HK-2 (cell line): ENCODE results near the gene ANO3.
"Not testable (repeated sequence)": the region's sequence is repeated elsewhere in the genome, so short reads cannot be mapped to it uniquely, and the experiment has no call there.

Experiments used
- DNase-seq: peaks from one replicate; pipeline ENCODE4 v3.0.0-alpha.2; 2018; ENCODE audit not compliant: unreplicated experiment

ANO3 gene

DNA sequence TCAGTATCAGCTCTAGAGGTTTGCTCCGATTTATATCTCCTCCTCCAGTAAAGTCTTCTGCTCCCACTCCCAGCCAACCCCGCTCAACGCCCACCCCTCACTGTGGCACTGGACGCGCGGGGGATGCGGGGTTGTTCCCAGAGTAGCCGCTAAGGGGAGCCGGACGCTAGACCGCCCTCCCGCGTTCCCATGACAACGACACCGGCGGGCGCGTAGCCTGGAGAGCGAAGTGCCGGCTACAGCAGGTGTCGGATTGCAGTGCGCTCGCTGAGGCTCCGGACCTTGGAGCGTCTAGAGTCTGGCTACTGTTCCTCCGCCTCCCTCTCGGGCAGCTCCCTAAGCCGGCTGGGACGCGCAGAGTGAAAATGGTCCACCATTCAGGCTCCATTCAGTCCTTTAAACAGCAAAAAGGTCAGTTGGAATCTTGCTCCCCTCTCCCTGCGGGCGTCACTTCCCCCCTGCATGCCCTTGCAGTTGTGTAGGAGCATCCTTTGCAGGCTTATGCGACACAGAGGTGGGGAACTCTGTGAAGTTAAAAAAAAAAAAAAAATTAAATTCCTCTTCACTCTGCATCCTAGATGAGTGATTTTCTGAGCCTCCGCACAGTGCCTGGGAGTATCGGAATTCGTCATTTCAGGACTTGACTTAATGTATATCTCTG lies at the start of gene ANO3:
Gene ANO3, plus strand, starts transcription at position 220 of the 661 bp plus-strand sequence. Its CDS starts 146 bp downstream, at position 366.
- DNase-seq, result peak; percentile 68

DNA sequence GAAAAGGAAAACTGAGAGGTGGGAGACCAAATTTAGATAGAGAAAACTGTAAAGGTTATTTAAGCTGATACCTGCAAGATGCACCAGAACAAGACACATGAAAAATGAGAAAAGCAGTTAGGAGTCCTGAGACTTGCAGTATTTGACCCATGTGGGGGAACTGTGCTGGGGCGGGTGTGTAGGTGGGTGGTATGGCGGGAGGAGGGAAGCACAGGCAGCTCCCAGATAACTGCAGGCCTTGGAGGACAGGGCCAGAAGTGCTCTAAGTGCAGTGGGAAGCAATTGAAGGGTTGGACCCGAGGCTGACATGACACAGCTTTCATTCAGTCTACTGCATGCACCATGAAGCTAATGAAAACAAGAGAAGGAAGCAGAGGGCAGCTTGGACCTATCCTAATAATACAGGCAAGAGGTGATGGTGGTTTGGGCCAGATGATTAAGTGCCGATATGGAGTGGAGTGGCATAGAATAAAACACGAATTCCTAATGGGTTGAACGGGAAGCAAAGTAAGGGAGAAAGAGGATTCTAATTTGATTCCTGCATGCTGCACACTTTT lies 48.0 kb upstream of the ANO3 start:
- no peak for DNase-seq

DNA sequence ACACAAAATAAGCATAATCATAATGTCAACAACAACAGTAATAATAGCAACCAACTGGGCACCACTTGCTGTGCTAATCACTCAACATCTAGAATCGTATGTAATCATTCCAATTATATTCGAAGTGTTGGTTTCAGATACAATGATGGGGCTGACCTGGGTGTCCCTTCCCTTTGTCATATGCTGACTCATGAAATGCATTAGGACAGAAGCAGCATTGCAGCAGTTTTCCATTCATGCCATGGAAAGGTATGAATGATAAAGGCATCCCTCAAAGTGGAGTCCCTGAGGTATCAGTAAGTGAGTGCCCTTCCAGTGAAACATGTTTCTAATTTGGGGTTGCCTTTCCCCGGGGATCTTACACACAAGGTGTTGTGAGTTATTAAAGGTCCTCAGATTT lies 46.3 kb upstream of the ANO3 start:
- DNase-seq, result no peak

DNA sequence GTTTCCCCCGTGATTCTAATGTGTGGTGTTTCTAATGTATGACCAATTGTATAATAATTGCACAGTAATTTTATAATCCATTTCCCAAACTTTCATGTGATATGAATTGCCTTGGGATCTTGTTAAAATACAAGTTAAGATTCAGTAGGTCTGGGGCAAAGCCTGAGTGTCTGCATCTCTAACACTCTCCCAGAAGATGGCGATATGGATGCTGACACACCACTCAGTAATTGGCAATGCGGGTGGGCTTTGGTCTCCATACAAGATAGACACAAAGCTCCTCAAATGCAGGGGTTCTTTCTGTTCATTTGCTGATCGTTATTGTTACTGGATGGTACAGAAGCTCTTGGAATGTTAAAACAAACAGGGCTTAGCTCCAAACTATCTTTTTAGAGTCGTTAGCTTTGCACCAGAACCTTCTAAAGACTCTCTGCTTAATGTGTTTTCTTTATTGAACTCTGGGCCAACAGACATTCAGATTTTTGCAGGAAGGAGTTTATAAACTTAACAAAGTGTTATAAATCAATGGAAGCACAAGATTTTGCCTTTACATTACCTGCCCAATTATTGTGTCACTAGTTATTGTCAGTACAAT lies 45.4 kb upstream of the ANO3 start:
- DNase-seq, result no peak

DNA sequence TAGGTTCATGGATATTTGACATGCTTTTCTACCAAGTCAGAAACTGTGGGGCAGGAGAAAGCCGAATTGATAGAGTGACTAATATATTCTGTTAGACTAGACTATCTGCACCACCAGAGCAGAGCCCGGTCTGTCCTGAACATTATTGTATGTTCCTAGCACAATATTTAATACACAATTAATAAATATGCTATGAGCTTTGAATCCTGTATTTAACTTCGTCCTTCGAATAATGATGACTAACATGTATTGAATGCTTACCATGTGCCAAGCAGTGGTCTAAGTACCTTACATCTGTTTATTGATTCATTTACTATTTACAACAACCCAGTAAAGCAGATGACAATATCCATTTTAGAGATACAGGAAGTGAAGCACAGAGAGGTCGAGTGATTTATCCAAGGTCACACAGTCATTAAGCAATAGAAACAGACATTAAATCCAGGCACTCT lies 44.8 kb upstream of the ANO3 start:
- DNase-seq, result no peak

DNA sequence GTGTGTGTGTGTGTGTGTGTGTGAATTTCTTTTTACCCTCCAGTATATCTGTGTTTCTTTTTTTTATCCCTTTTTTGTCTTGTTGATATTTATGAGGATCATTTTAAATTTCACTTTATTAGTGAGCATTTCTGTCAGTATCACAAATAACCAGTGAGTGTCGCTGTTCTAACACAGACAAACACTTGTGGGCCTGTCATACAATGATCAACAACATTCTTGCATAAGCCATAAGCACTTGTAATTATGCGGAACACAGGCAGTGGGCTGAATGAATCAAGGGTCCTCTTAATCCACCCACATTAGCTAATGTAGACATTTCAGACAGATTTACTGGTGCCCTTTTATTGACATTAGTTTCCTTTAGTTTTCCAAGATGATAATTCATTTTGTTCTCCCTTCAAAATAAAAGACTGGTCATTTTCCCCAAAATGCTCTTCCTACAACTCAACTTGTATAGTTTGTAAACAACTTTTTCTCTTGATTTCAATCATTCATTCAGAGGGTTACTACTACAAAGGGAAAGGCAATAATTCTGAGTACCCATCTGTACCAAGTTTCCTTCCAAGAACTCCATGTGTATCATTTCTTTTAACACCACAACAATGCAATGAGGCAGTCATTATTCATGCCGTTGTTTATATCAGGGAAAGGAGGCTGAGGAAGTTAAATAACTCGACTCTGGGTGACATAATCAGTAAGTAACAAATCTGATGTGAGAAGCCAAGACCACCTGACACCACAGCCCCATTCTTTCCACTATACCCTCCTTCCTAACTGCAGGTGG lies 34.5 kb upstream of the ANO3 start:
- no peak for DNase-seq

DNA sequence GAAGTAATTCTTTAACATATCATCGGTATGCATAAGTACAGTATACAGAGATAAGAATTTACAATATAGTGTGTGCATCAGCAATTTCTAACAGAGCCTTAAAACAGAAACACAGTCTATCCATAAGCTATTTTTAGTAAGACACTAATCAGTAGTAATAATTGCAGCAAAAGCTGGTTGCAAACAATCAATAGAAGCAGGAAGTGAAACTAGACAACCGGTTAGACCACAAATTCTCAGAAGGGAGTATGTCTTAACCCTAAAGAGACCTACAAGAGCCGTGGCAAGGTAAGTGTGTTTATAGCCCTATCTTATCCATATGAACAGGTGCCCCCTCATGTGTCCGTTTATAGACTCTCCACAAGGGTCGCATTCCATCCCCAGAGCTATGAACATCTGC lies 15.6 kb upstream of the ANO3 start:
- not testable (repeated sequence) for DNase-seq

DNA sequence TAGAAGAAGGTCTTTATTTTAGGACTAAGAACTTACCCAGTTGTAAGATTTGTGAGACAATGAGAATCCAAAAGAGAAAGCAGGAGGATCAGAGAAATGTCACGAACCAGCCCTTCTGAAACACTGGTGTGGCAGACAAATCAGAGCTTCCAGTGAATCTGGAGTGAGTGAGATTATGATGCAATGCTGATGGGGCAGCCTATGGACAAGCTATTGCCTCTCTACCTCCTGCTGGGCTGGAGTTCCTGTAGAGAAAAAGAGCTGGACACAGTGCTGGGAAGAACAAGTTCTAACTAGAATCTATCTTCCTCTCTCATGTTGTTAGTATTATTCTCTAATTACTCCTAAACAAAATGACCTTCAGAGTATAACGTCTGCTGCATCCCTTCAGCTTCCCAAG lies 12.0 kb upstream of the ANO3 start:
- DNase-seq, result no peak

DNA sequence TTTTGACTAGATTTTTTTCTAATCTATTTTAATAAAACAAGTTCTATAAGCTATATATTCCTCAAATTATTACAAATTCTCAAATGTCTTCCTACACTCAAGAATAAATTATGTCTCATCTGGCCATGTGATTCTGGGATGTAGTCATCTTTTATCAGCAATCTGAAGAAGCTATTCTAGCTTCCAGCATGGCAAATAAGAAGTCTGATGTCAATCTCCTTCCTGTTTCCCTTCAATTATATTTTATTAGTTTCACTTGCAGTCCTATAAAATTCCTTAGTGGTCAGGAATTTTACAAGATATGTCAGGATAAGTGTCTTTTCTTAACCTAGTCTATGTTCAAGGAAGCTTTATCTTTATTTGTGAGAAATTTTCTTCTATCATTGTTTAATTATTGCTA lies 10.4 kb upstream of the ANO3 start:
- DNase-seq, result no peak

DNA sequence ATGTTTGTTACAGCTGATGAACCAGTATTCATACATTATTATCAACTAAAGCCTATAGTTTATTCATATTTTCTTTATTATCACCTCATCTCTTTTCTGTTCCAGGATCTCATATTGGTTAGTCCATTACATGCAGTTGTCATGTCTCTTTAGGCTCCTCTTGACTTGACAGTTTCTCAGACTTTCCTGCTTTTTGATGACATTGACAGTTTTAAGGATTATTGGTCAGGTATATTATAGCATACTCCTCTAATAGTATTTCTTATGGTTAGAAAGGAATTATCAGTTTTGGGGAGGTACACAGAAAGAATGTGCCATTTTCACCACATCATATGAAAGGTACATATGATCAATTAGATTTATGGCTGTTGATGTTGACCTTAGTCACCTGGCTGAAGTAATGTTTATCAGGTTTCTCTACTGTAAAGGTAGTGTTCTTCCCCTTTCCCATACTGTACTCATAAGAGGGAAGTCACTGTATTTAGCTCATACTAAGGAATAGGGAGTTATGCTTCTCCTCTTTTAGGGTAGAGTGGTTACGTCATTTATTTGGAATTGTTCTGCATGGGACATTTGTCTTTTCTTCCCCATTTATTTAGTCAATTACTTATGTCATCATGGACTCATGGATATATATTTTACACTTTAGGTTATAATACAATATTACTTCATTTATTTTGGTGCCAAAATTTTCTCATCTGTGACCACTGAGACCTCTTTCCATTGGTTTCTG lies 9.4 kb upstream of the ANO3 start:
- DNase-seq, result no peak

DNA sequence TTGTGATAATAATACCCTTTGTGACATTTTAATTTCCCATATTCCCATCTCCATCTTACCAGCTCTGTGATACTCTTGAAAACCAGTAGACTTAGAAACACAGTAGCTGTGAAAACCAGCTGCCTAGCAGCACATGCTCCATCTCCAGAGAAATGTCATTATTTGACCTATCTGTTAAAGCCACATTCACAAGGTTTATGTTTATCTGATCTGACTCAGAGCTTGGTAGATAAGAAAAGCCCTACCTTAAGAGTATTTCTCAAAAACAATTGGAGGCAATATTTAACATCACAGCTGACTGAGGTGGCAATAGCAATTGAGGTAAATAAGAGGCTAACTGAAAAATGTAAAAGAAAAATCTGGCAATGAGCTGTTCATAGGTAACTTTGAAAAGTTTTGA lies 8.1 kb upstream of the ANO3 start:
- no peak for DNase-seq

DNA sequence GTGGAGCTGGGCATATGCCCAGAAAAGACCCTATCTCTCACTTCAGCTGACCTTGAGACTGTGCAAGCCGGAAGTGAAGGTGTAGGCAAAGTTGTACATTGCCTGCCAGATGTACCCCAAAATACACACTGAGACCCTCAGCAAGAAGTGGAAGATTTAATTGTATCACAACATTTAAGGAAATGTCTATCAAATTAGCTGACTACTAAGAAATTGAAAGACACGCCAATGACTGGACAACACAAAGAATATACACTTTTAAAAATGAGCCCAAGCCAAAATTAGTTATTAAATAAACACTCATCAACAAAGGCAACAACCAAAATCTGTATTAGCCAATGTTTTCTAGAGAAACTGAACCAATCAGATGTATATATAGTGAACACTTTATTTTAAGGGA lies 7.7 kb upstream of the ANO3 start:
- no peak for DNase-seq

DNA sequence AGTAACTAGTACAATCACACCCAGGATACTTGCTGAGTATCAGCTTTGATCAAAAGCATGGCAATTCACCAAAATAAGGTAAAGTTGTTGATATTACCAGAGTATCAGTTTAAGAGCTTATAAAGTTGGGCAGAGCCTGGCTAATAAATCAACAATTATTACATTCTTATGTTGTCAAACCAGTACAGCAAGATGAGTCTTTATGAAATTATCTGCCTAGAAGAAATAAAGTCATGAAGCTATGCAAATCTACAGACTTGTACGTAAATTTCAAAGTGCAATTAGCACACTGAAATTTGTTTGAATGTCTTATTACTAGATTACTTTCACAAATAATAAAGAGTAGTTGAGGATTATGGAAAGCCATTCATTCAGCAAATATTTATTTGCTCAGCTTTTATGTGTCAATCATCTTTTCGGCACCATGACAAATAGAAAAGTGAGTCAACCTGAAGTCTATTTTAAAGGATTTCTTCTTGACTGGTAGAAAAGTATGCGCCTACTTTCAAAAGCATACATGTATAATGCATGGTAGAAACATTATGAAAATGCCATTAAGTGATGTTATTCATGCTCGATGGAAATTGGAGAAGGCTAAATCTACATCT lies 5.0 kb upstream of the ANO3 start:
- no peak for DNase-seq

DNA sequence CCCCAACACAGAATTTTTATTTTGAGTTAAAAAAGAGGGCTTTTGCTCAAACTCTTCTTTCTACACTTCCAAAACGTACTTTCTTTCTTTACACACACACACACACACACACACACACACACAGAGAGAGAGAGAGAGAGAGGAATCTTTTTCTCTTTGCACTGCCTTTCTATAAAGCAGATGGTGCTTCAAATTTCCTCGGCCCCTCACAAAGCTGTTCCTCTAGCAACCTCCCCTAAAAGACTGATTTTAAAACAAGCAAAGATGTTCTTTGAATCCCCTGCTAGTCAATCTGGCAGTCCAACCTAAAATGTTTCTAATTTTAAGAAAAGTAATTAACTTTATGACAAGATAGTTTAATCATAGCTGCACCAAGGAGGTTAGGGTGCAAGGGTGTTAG lies 2.7 kb upstream of the ANO3 start:
- no peak for DNase-seq

DNA sequence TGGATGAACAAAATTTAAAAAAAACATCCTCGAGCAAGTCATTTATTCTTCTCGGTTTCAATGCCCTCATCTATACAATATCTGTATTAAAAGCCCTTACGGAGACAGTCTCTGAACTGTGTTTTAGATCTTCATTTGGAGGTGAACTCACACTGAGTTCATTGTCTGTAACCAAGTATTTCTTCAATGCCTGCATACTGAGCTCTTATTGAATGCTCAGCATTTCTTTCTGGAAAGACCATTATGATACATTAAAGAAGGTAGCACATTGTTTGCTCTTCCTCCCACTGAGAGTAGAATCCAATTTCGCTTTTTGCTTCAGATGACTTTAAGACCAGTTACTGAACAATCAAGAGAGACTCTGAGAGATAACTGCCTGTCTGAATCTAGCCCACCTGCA lies 1.7 kb upstream of the ANO3 start:
- DNase-seq, result no peak

DNA sequence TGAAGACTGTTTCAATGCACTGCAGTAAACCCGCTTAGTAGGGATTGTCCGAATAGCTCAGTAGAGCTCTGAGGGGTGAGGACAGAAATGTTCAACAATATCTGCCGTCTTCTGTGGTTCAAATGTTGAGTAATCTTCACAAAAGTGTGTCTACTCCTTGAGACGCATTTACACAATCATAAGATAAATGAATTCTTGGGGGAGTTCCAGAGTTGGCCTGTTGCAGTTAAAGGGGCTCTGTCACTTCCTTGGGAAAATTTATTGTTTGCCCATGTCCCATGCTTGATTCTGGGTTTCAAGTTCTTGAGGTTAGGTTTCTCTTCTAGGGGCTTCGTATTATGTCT lies 614 bp downstream of the ANO3 start:
- no peak for DNase-seq

DNA sequence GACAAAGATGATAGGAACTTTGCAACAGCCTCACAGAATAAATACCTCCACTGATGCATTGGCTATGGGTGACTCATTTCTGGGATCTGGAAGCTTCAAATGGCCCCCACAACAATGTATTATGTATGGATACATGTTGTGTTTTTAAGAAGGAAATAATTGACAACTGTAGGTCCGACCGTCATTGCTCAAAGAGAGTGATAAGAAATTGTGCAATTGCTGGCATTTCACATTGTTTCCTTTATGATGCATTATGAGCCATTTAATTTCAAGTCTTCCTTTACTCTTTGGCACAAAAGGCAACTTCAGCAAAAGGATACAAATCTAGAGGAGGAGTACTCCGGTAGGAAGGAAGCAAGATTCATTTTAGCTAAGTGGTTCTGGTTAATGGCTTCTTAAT lies 2.0 kb downstream of the ANO3 start:
- no peak for DNase-seq

DNA sequence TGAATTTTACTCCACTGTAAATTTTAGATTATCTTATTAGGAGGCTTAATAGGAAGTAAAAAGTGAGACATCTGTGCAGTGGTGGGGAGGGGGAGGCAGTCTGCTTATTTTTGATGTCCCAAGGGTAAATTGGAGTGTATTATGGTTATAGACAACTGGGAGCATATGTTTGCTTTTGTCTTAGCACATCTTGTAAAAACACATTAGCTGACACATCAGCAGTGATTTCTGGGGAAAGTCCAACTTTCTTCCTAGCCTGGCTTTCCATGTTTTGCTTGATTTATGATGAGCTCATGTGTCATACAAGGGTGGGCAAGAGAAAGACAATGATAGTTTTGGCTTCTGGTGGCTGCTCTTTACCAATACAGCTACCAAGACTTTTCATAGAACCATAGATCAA lies 4.0 kb downstream of the ANO3 start:
- no peak for DNase-seq

DNA sequence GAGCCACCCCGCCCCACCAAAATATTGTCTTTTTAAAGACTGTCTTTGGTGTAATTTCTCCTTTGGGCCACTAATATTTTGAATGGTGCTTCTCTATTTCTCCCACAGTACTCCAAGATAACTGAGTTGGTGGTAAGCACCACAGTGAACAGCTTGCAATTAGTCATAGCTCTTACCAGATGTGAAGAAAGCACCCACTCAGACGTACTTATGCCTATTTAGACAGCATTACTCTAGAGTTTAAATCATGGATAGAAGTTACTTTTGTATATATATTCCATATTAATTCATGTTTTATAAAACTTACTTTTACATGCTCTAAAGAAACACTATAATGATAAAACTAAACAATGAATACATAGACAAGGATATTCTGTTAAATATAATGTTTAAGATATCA lies 12.7 kb downstream of the ANO3 start:
- DNase-seq, result no peak

DNA sequence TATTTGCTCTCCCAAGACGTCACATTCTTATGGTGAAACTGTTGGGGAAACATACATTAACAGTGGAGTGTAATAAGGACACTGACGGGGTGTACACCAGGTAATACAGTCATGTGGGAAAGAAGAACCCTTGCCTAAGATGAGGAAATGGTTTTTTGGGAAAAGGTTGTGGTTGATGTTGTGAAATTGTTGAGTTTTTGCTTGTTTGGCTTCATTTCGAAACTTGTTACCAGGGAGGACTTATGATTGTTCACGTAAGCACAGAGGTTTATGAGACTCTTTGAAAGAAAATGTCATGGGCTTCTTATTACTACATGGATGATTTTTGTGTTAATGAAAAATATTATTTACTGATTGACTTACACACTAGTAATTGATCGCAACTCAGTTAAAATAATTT lies 16.8 kb downstream of the ANO3 start:
- DNase-seq, result no peak

DNA sequence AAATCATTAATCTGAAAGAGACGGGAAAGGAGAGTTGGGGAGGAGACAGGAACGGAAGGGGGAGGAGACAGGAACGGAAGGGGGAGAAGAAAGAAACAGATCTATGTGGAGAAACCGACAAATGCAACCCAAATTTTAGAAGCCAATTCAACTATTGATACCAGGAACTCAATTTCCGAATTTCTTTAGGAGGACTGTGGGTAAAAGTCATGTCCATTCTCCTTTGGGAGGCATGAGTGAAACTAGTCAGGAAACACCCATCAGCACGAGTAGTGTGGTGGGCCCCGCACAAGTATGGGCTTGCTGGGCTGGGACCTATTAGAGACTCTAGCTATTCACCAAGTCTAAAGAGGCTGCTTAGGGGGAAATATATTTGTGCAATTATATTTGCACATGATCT lies 18.1 kb downstream of the ANO3 start:
- no peak for DNase-seq

DNA sequence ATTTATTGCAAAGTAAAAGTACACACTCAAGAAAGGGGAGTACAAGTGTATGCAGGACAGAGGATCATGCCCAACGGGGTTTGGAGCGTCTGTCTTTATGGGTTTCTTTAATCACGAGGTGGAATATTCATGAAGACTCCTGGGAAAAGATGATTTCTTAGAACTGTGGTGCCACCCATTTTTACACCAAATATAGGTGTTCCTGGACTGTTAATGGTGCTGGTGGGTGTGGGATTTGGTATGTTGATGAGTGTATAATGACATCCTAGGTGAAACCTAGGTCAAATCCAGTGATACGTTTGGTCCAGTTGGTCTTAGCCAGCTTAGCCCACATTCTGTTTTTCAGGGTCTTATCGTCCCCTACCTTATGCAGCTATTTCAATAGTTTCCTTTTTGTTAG lies 21.1 kb downstream of the ANO3 start:
- DNase-seq, result no peak
